HEK293 (cell line): Measurements from ENCODE around the gene XCL1.

ENCODE experiments used
- CTCF ChIP-seq: fragments of 450-650 bp; formaldehyde crosslinking; IDR thresholded peaks from 2 replicates; pipeline ENCODE4 v1.5.1; 2016; ENCODE audit warnings: missing biosample characterization, missing genetic modification characterization
- HOXA7 ChIP-seq: sonication (generic); formaldehyde crosslinking; IDR thresholded peaks from 2 replicates; pipeline ENCODE4 v1.8.1; 2022; ENCODE audit warnings: missing genetic modification reagents, borderline replicate concordance
- INSM2 ChIP-seq: fragments of 450-650 bp; formaldehyde crosslinking; IDR thresholded peaks from 2 replicates; pipeline ENCODE4 v1.5.1; 2016; ENCODE audit warnings: missing biosample characterization, missing genetic modification characterization
- KLF9 ChIP-seq: fragments of 450-650 bp; formaldehyde crosslinking; IDR thresholded peaks from 2 replicates; pipeline ENCODE4 v1.5.1; 2016; ENCODE audit warnings: missing biosample characterization, missing genetic modification characterization, low read depth
- PATZ1 ChIP-seq: fragments of 450-650 bp; formaldehyde crosslinking; IDR thresholded peaks from 2 replicates; pipeline ENCODE4 v1.5.1; 2016; ENCODE audit warnings: missing biosample characterization, missing genetic modification characterization
- PRDM2 ChIP-seq: fragments of 450-650 bp; formaldehyde crosslinking; IDR thresholded peaks from 2 replicates; pipeline ENCODE4 v1.5.1; 2016; ENCODE audit warnings: missing biosample characterization, missing genetic modification characterization, borderline replicate concordance
- TCF7L2 ChIP-seq: IDR thresholded peaks from 2 replicates; pipeline ENCODE4 v1.6.1; 2011; ENCODE audit warnings: low read depth, mild to moderate bottlenecking, inconsistent platforms, low read length, moderate library complexity, borderline replicate concordance
- WT1 ChIP-seq: fragments of 450-650 bp; formaldehyde crosslinking; IDR thresholded peaks from 2 replicates; pipeline ENCODE4 v1.5.1; 2016; ENCODE audit warnings: missing biosample characterization, missing genetic modification characterization
- ZBTB21 ChIP-seq: fragments of 450-650 bp; formaldehyde crosslinking; IDR thresholded peaks from 2 replicates; pipeline ENCODE4 v1.5.1; 2017; ENCODE audit warnings: missing biosample characterization, missing genetic modification characterization
- ZBTB7A ChIP-seq: fragments of 450-650 bp; formaldehyde crosslinking; IDR thresholded peaks from 2 replicates; pipeline ENCODE4 v1.5.1; 2016; ENCODE audit warnings: low read depth, missing biosample characterization, missing genetic modification characterization
- ZNF24 ChIP-seq: fragments of 450-650 bp; formaldehyde crosslinking; IDR thresholded peaks from 2 replicates; pipeline ENCODE4 v1.5.1; 2016; ENCODE audit warnings: missing biosample characterization, missing genetic modification characterization
- ZNF350 ChIP-seq: fragments of 450-650 bp; formaldehyde crosslinking; IDR thresholded peaks from 2 replicates; pipeline ENCODE4 v1.5.0; 2017; ENCODE audit warnings: missing biosample characterization, mild to moderate bottlenecking, missing genetic modification characterization
- ZNF596 ChIP-seq: fragments of 450-650 bp; IDR thresholded peaks from 2 replicates; pipeline ENCODE4 v1.5.0; 2018; ENCODE audit warnings: missing biosample characterization, mild to moderate bottlenecking, missing genetic modification characterization, moderate library complexity
- ZNF701 ChIP-seq: fragments of 450-650 bp; formaldehyde crosslinking; IDR thresholded peaks from 2 replicates; pipeline ENCODE4 v1.5.1; 2016; ENCODE audit warnings: missing biosample characterization, missing genetic modification characterization

- TF ChIP-seq CTCF (tag by site-specific recombination) (no peak), INSM2 (tag by site-specific recombination) (no peak), ZBTB21 (no peak), ZNF350 (tag by site-specific recombination) (no peak), ZNF701 (tag by site-specific recombination) (no peak), PRDM2 (tag by site-specific recombination) (no peak), ZBTB7A (tag by site-specific recombination) (no peak), ZNF24 (tag by site-specific recombination) (no peak), ZNF596 (no peak), KLF9 (tag by site-specific recombination) (no peak), HOXA7 (CRISPR knock-in tag) (no peak), TCF7L2 (no peak), PATZ1 (no peak), WT1 (tag by site-specific recombination) (no peak)
Observed at GRCh38 chr1:168551688-168552087, 24.7 kb upstream of the XCL1 start.
